GM19035 (cell line): ENCODE measurements around the gene SH3RF3.

Source experiments
- ATAC-seq: cut with Tn5 transposase; IDR thresholded peaks from one replicate; pipeline ENCODE4 v1.9.1; 2021; ENCODE audit not compliant: unreplicated experiment

Gene SH3RF3

GRCh38 chr2:109257653-109258052 lies 128.6 kb downstream of the SH3RF3 start:
- ATAC-seq, result no peak

GRCh38 chr2:109258376-109258775 lies 129.4 kb downstream of the SH3RF3 start:
- ATAC-seq, result no peak

GRCh38 chr2:109258905-109259540 lies 130.0 kb downstream of the SH3RF3 start:
- ATAC-seq, result no peak

GRCh38 chr2:109259671-109260070 lies 130.7 kb downstream of the SH3RF3 start:
- ATAC-seq, result no peak

- ATAC-seq, result no peak
These were observed 131.3 kb downstream of the SH3RF3 start for GRCh38 chr2:109260116-109260855.

GRCh38 chr2:109260886-109261700 lies 132.1 kb downstream of the SH3RF3 start:
- ATAC-seq, result no peak

- ATAC-seq, result no peak
These were observed 133.1 kb downstream of the SH3RF3 start for GRCh38 chr2:109261906-109262631.

GRCh38 chr2:109264595-109265328 lies 135.8 kb downstream of the SH3RF3 start:
- no peak for ATAC-seq

- ATAC-seq, result no peak
These were observed 136.4 kb downstream of the SH3RF3 start for GRCh38 chr2:109265369-109265768.

GRCh38 chr2:109265953-109266352 lies 136.9 kb downstream of the SH3RF3 start:
- ATAC-seq, result no peak

GRCh38 chr2:109266496-109266895 lies 137.5 kb downstream of the SH3RF3 start:
- no peak for ATAC-seq

GRCh38 chr2:109266998-109267854 lies 138.2 kb downstream of the SH3RF3 start:
- ATAC-seq, result no peak

- ATAC-seq, result no peak
These were observed 139.9 kb downstream of the SH3RF3 start for GRCh38 chr2:109268916-109269315.

- no peak for ATAC-seq
These were observed 140.9 kb downstream of the SH3RF3 start for GRCh38 chr2:109269706-109270504.

GRCh38 chr2:109270505-109271312 lies 141.7 kb downstream of the SH3RF3 start:
- ATAC-seq, result no peak

GRCh38 chr2:109271920-109272319 lies 142.9 kb downstream of the SH3RF3 start:
- no peak for ATAC-seq

- ATAC-seq, result no peak
These were observed 143.5 kb downstream of the SH3RF3 start for GRCh38 chr2:109272461-109272860.
